Chondrocyte (in vitro differentiated cells): Measurements from ENCODE around the gene BBS7. TPM values are rescaled to one million over a fixed set of nuclear protein-coding genes. Genes with fewer than 3 reads are reported as not detected.

Experiments
- DNase-seq: peaks from one replicate; pipeline ENCODE4 v3.0.0; 2021; ENCODE audit warnings: mixed read lengths, low spot score
- H3K27ac Mint-ChIP-seq: one replicate; pipeline ENCODE4 v1.8.0; 2021; ENCODE audit warnings: mild to moderate bottlenecking, moderate library complexity, mixed read lengths; ENCODE audit not compliant: unreplicated experiment
- H3K27me3 Mint-ChIP-seq: 2 replicates; pipeline ENCODE4 v1.8.0; 2021; ENCODE audit warnings: low read depth, mixed read lengths
- H3K36me3 Mint-ChIP-seq: 2 replicates; pipeline ENCODE4 v1.8.0; 2021; ENCODE audit warnings: low read depth, mixed read lengths
- H3K4me1 Mint-ChIP-seq: 2 replicates; pipeline ENCODE4 v1.8.0; 2021; ENCODE audit warnings: low read depth, mild to moderate bottlenecking, mixed read lengths
- H3K4me3 Mint-ChIP-seq: one replicate; pipeline ENCODE4 v1.8.0; 2021; ENCODE audit warnings: mild to moderate bottlenecking, moderate library complexity, mixed read lengths; ENCODE audit not compliant: unreplicated experiment
- H3K9me3 Mint-ChIP-seq: 2 replicates; pipeline ENCODE4 v1.8.0; 2021; ENCODE audit warnings: low read depth, mixed read lengths
- long read RNA-seq: library from polyadenylated mRNA; stranded (forward); transcript quantifications from one replicate; pipeline ENCODE4 v2.0.0, GENCODE V29; 2021
- total RNA-seq: library from RNA; stranded (reverse); gene quantifications from 3 replicates; pipeline ENCODE4 v1.2.1, GENCODE V29; 2021
- TF ChIP-seq, protein P1 (sequence below): fragments of 200-600 bp; sonication (generic); IDR thresholded peaks from 2 replicates; pipeline ENCODE4 v1.5.0; 2021; ENCODE audit warnings: antibody characterized with exemption, mild to moderate bottlenecking, moderate library complexity

The BBS7 gene, protein sequence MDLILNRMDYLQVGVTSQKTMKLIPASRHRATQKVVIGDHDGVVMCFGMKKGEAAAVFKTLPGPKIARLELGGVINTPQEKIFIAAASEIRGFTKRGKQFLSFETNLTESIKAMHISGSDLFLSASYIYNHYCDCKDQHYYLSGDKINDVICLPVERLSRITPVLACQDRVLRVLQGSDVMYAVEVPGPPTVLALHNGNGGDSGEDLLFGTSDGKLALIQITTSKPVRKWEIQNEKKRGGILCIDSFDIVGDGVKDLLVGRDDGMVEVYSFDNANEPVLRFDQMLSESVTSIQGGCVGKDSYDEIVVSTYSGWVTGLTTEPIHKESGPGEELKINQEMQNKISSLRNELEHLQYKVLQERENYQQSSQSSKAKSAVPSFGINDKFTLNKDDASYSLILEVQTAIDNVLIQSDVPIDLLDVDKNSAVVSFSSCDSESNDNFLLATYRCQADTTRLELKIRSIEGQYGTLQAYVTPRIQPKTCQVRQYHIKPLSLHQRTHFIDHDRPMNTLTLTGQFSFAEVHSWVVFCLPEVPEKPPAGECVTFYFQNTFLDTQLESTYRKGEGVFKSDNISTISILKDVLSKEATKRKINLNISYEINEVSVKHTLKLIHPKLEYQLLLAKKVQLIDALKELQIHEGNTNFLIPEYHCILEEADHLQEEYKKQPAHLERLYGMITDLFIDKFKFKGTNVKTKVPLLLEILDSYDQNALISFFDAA
- 22.9 to 23.6 TPM (median 23.2 TPM) in 3 replicates for total RNA-seq
- long read RNA-seq, transcript BBS7-202 (4 exons, 725 nt), result minor isoform, 8 of 44 reads
- long read RNA-seq, transcript BBS7-201 (19 exons, 3,752 nt), result major isoform, 17 of 44 reads
- long read RNA-seq, transcript BBS7-204 (18 exons, 2,570 nt), result minor isoform, 7 of 44 reads
- long read RNA-seq, partial matches to known transcripts, result 3 of 44 reads
- long read RNA-seq, other reads (novel, unspliced or antisense), result 9 of 44 reads

- TF ChIP-seq, protein P1, sequence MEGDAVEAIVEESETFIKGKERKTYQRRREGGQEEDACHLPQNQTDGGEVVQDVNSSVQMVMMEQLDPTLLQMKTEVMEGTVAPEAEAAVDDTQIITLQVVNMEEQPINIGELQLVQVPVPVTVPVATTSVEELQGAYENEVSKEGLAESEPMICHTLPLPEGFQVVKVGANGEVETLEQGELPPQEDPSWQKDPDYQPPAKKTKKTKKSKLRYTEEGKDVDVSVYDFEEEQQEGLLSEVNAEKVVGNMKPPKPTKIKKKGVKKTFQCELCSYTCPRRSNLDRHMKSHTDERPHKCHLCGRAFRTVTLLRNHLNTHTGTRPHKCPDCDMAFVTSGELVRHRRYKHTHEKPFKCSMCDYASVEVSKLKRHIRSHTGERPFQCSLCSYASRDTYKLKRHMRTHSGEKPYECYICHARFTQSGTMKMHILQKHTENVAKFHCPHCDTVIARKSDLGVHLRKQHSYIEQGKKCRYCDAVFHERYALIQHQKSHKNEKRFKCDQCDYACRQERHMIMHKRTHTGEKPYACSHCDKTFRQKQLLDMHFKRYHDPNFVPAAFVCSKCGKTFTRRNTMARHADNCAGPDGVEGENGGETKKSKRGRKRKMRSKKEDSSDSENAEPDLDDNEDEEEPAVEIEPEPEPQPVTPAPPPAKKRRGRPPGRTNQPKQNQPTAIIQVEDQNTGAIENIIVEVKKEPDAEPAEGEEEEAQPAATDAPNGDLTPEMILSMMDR, result no peak
- Mint-ChIP-seq H3K27me3 (no peaks in the 10 kb centered on the region), H3K4me3 (peak within 1 kb of the TSS; percentile 86), H3K36me3 (peaks cover 16% of the 10 kb centered on the region), H3K27ac (peak within 1 kb of the TSS; percentile 89), H3K9me3 (no peaks in the 10 kb centered on the region), H3K4me1 (peaks cover 21% of the 10 kb centered on the region)
- peak; percentile 98 for DNase-seq
These were observed at the start of gene BBS7 for GRCh38 chr4:121869841-121870822. TSS of gene BBS7 (minus strand) at chr4:121870474. CDS start at chr4:121870313, 161 bp downstream.

- Mint-ChIP-seq H3K9me3 (peaks cover 2% of the 10 kb centered on the region), H3K27me3 (peaks cover 10% of the 10 kb centered on the region), H3K36me3 (peaks cover 2% of the 10 kb centered on the region), H3K27ac (no peak overlapping the region), H3K4me1 (no peaks in the 10 kb centered on the region), H3K4me3 (no peak overlapping the region)
- TF ChIP-seq, protein P1, result no peak
- DNase-seq, result no peak
These were observed 43.4 kb upstream of the BBS7 start for GRCh38 chr4:121913667-121914066.

DNA sequence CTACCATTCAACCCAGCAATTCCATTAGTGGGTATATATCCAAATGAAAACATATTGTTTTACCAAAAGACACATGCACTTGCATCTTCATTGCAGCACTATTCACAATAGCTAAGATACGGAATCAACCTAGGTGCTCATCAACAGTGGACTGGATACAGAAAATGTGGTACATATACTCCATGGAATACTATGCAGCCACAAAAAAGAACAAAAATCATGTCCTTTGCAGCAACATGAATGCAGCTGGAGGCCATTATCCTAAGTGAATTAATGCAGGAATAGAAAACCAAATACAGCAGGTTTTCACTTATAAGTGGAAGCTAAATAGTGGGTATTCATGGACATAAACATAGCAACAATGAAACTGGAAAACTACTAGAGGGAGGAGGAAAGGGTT is 38.1 kb upstream of the BBS7 start:
- H3K27me3 Mint-ChIP-seq, result peaks cover 10% of the 10 kb centered on the region
- H3K36me3 Mint-ChIP-seq, result no peaks in the 10 kb centered on the region
- TF ChIP-seq, protein P1, result no peak
- DNase-seq, result no peak
- no peak overlapping the region for H3K4me3 Mint-ChIP-seq
- H3K4me1 Mint-ChIP-seq, result no peaks in the 10 kb centered on the region
- H3K27ac Mint-ChIP-seq, result no peak overlapping the region
- no peaks in the 10 kb centered on the region for H3K9me3 Mint-ChIP-seq

DNA sequence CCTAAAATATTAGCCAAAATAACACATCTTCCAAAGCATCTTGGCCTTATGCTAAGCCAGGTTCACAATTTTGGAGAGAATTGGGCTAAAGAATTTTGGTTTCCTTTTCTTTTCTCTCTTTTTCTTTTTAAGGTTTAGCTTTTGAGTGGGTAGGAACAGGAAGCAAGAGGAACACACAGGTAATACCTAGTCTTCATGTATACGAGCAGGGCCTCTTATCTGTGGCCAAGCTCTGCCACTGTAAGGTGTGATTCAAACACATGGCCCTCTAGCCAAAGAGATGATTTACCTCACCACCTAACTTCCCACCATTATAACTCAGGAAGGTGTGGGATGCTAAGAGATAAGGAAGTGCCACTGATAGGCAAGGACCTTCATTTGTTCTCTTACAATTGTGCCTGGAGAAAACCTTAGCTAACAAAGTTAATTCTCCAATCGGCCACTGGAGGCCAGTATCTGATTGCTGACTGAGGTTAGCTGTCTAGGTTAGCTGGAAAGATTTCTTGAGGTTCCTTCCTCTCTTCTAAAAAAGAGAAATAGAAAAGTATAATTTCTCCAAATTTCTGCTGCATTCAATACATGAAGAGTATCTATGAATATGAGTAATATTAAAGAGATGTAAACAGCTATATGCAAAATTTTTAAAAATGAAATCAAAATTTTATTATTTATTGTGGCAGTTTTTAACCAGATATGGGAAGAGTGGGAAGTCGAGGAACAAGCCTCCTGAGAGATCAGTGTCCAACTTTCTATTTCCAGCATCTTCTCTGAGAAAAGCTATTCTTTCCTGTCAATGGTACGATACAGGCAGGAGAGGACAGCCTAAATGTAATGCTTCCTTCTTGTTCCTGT is 30.1 kb upstream of the BBS7 start:
- Mint-ChIP-seq H3K27ac (no peak overlapping the region), H3K9me3 (peaks cover 4% of the 10 kb centered on the region), H3K27me3 (peaks cover 27% of the 10 kb centered on the region), H3K4me1 (no peaks in the 10 kb centered on the region), H3K36me3 (peaks cover 4% of the 10 kb centered on the region), H3K4me3 (no peak overlapping the region)
- DNase-seq, result no peak
- TF ChIP-seq, protein P1, result peak; percentile 91
